Measurements from ENCODE around the gene PIK3C2G.

GRCh38 chr12:18581232-18581962 lies 320.1 kb downstream of the PIK3C2G start:
- TF ChIP-seq POLR2AphosphoS5 (IDR thresholded peaks at IDR 0.05; ENCODE audit: low read depth, low read length) (no peak), REST (IDR thresholded peaks at IDR 0.05; ENCODE audit: insufficient read depth in 1 of 2, low read depth in 2 of 2, low read length in 2 of 2) (no peak), TAF1 (IDR thresholded peaks at IDR 0.05; ENCODE audit: borderline replicate concordance, insufficient read depth, low read length) (no peak), FOXP2 (optimal IDR thresholded peaks at IDR 0.05; ENCODE audit: borderline replicate concordance, extremely low read depth, extremely low read length, insufficient read depth) (no peak), SIN3A (IDR thresholded peaks at IDR 0.05; ENCODE audit: borderline replicate concordance, insufficient read depth, low read length) (no peak)

Data from PFSK-1 (cell line).